Glomerular endothelial cell (primary cell): ENCODE results near the gene TTC9B. TPM values are rescaled to one million over a fixed set of nuclear protein-coding genes. Genes with fewer than 3 reads are reported as not detected.

Experiments
- DNase-seq: peaks from one replicate; pipeline ENCODE4 v3.0.0-alpha.2; 2011; ENCODE audit warnings: low read depth, low spot score; ENCODE audit errors: extremely low read depth
- total RNA-seq: library from RNA; depleted of rRNA; stranded (reverse); fragments of >200 nt; gene quantifications from 2 replicates; pipeline ENCODE4 v1.2.3, GENCODE V29; 2015

The TTC9B gene
- total RNA-seq, result not detected in 2 replicates

- no peak for DNase-seq
Observed at GRCh38 chr19:40217934-40218890, at the start of gene TTC9B. TSS of gene TTC9B (minus strand) at chr19:40218384. CDS start at chr19:40218381, 3 bp downstream.

DNA sequence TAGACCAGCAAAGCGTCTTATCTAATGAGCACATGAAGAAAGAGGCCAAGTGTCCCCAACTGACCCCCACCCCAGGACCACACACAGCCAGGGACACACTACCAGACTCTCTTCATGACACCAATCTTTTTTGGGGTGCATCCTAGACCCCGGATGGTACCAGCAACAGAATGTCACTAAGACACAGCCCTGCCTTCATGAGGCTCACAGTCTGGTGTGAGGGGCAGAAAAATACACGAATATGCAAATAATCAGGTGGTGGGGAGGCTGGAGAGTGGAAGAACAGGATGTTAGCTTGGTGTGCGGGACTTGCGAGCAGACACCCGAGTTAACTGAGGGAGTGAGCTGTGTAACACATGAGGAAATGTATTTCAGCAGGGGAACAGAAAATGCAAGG lies 49.4 kb upstream of the TTC9B start:
- no peak for DNase-seq

- DNase-seq, result no peak
Observed at GRCh38 chr19:40266912-40267600, 48.9 kb upstream of the TTC9B start.

GRCh38 chr19:40266119-40266518 lies 47.9 kb upstream of the TTC9B start:
- DNase-seq, result no peak

GRCh38 chr19:40265763-40266099 lies 47.5 kb upstream of the TTC9B start:
- DNase-seq, result no peak

- no peak for DNase-seq
Observed at GRCh38 chr19:40265055-40265762, 47.0 kb upstream of the TTC9B start.

GRCh38 chr19:40264314-40265054 lies 46.3 kb upstream of the TTC9B start:
- no peak for DNase-seq

DNA sequence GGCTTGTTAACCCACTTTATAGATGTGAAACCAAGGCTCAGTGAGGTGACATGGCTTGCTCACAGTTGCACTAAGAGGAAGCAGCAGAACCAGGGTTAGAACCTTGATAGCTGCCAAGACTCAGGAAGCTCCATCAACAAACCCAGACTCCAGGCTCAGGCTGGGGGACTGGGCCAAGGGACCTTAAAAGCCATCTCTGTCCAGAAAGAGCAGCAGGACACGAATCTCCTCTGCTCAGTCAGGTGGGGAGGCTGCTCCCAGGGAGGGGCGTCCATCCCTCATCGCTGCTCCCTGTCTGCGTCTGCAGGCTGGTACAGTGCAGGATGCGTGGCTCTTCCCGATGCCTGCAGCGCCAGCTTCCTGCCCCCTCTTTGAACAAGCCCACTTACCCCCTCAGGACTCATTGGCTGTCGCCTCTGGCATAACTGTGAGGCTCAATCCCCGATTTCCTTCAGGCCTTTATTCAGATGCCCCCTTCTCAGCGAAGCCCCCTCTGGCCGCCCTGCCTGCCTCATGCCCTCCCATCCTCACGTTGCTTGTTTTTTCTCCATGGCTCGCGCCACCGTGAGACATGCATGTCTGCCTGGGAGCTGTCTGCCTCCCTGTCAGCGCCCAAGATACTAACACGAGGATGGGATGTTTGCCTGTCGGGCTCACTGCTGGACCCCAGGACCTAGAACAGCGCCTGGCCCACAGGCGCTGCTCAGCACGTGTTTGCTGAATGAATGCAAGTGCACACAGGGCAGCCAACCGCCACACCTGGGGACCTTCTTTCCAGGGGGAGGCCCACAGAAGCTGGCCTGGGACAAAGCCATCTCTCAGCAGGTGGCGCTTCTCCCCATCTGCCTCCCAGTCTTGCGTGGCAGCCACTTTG lies 45.5 kb upstream of the TTC9B start:
- no peak for DNase-seq

DNA sequence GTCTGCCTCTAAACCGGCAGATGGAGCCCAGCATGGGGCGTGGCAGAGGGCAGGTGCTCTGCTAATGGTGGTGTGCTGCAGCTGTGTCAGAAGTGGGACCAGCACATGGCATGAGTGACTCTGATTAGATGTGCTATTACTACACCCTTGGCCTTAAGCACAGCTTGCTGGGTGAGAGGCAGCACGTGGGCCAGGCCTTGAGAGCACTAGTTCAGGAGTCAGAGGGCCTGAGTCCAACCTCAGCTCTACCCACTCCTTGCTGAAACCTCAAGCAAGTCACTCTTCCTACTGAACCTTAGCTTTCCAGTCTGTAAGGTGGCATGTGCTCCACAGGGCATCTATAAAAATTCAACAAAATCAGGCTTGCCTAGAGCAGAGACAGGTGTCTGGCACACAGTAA lies 44.2 kb upstream of the TTC9B start:
- DNase-seq, result no peak

DNA sequence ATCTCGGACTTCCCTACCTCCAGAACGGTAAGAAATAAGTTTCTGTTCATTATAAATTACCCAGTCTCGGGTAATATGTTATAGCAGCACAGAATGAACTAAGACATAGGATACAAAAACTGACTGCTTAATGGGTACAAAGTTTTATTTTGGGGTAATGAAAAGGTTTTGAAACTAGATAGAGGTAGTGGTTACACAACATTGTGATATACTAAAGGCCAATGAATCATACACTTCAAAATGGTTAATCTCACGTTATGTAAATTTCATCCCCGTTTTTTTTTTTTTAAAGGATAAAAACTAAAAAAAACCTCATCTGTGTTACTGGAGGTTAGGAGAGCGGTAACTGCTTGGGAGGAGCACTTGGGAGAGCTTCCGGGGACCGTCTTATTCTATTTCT lies 43.4 kb upstream of the TTC9B start:
- no peak for DNase-seq

DNA sequence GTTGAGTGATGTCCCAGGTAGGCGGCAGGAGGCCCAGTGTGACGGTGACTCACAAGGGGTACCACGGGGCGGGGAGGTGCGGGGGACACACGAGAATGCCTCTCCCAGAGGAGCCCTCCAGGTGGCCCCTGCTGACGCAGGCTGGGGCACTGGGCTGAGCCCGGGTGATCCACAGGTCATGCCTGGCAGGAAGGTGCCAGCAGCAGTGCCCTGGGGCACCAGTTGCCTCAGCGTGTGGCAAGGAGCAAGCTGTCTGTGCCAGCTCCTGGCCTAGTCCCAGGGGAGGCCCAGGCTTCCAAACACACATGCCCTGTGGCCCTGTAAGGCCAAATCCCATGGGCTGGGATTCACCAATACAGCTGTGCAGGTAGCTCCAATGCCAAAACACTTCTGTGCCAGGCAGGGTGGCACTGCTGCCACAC lies 38.9 kb upstream of the TTC9B start:
- DNase-seq, result no peak

GRCh38 chr19:40256512-40256911 lies 38.3 kb upstream of the TTC9B start:
- DNase-seq, result no peak

DNA sequence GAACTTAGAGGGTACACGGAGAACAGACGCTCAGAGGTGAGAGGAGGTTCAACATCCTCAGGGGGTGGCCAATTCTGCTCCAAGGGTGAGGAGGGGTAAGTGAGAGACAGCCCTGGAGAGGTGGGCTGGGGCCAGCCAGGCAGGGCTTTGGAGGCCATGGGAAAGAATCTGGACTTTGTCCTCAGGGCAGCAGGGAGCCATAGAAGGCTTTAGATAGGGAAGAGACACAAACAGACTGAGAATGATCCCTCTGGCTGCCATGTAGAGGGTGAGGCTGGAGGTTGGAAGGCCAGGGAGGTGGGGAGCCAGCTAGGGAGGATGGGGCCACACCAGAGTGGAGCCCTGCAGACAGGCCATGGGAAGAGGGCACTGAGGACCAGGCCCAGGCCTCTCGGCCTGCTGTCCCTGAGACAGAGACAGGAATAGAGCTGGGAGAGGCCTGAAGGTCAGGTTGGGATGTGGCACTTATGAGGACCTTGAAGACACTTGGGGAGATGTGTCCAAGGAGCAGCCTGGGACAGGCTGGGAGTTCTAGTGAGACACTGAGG lies 37.5 kb upstream of the TTC9B start:
- DNase-seq, result no peak

GRCh38 chr19:40254714-40255418 lies 36.7 kb upstream of the TTC9B start:
- no peak for DNase-seq

DNA sequence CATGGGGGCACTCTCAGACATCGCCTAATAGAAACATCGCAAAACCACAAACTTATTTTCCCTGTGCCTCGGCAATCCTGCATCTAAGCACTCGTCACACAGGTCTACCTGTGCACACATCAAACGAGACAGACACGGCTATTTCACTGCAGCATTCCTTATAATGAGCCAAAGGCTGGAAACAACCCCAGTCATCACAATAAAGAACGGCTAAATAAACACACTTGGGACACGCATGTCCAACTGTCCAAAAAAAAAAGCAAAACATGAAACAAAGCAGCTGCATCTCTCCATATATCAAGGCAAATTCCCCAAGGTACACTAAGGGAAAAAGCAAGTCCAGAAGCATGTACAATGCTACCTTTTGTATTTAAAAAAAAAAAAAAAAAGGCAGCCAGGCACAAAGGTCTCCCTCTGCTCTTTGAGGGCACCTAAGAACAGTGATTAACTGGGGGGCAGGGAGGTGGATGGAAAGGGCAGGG lies 35.5 kb upstream of the TTC9B start:
- DNase-seq, result no peak

GRCh38 chr19:40252395-40252794 lies 34.2 kb upstream of the TTC9B start:
- DNase-seq, result no peak

- no peak for DNase-seq
Observed at GRCh38 chr19:40251991-40252390, 33.8 kb upstream of the TTC9B start.

DNA sequence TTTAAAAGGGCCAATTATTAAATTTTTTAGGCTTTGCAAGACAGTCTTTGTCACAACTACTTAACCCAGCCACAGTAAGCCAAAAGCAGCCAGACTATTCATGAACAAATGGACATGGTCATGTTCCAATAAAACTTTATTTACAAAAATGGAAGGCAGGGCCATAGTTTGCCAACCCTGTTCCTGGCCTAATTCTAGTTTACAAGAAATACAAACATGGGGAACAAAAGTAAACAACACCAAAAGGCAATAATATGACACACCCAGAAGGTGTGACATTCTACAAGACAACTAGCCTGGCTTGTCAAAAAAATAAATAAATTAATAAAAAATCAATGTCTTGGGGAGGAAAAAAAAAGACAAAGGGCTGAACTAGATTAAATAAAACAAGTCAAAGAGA lies 33.1 kb upstream of the TTC9B start:
- DNase-seq, result no peak

- DNase-seq, result no peak
Observed at GRCh38 chr19:40249781-40250180, 31.6 kb upstream of the TTC9B start.
